HepG2 (cell line): ENCODE data around the gene TASP1. TPM values are rescaled to one million over a fixed set of nuclear protein-coding genes. Genes with fewer than 3 reads are reported as not detected.
A peak's percentile ranks its signal among the peaks of the same experiment; 100 is the strongest.

Experiments
- HIVEP1 ChIP-seq: sonication (generic); formaldehyde crosslinking; IDR thresholded peaks from 2 replicates; pipeline ENCODE4 v1.4.0; 2020; ENCODE audit warnings: mild to moderate bottlenecking, missing genetic modification reagents
- HOXA9 ChIP-seq: sonication (generic); formaldehyde crosslinking; IDR thresholded peaks from 2 replicates; pipeline ENCODE4 v1.8.1; 2022; ENCODE audit warnings: missing genetic modification reagents, mild to moderate bottlenecking, moderate library complexity, borderline replicate concordance
- KAT2B ChIP-seq: fragments of 150-350 bp; IDR thresholded peaks from 2 replicates; pipeline ENCODE4 v1.6.1; 2014; ENCODE audit warnings: low read depth, low read length, borderline replicate concordance
- KDM5A ChIP-seq: fragments of 200-600 bp; sonication (generic); IDR thresholded peaks from 2 replicates; pipeline ENCODE4 v1.7.0; 2018; ENCODE audit warnings: antibody characterized with exemption, mild to moderate bottlenecking, low read length, borderline replicate concordance
- KLF13 ChIP-seq: sonication (generic); formaldehyde crosslinking; IDR thresholded peaks from 2 replicates; pipeline ENCODE4 v1.4.0; 2020; ENCODE audit warnings: mild to moderate bottlenecking, missing genetic modification reagents
- SATB2 ChIP-seq: sonication (generic); formaldehyde crosslinking; IDR thresholded peaks from 2 replicates; pipeline ENCODE4 v1.5.0; 2020; ENCODE audit warnings: missing genetic modification reagents
- SMAD9 ChIP-seq: sonication (generic); formaldehyde crosslinking; IDR thresholded peaks from 2 replicates; pipeline ENCODE4 v1.5.1; 2020; ENCODE audit warnings: mild to moderate bottlenecking, missing genetic modification reagents
- SP1 ChIP-seq, 2 experiments: fragments of 450-650 bp in 1 of 2; sonication (generic) in 1 of 2; formaldehyde crosslinking in 1 of 2; IDR thresholded peaks; 2 replicates each; pipeline versions ENCODE4 v1.4.0 to v1.6.1; 2016 to 2020; ENCODE audit warnings: missing genetic modification reagents in 1 of 2
- TFAP4 ChIP-seq: sonication (generic); IDR thresholded peaks from 2 replicates; pipeline ENCODE4 v1.6.1; 2016; ENCODE audit warnings: low read depth, borderline replicate concordance
- TOPORS ChIP-seq: sonication (generic); formaldehyde crosslinking; IDR thresholded peaks from 2 replicates; pipeline ENCODE4 v1.8.0; 2023; ENCODE audit warnings: mild to moderate bottlenecking, missing genetic modification reagents
- YEATS4 ChIP-seq: sonication (generic); formaldehyde crosslinking; IDR thresholded peaks from 2 replicates; pipeline ENCODE4 v1.4.0; 2020; ENCODE audit warnings: missing genetic modification reagents, borderline replicate concordance
- ZBTB3 ChIP-seq: sonication (generic); formaldehyde crosslinking; IDR thresholded peaks from 2 replicates; pipeline ENCODE4 v1.4.0; 2020; ENCODE audit warnings: low read depth, mild to moderate bottlenecking, moderate library complexity, missing genetic modification reagents, borderline replicate concordance
- ZFP1 ChIP-seq: IDR thresholded peaks from 2 replicates; pipeline ENCODE4 v1.6.1; 2016
- ZNF10 ChIP-seq: sonication (generic); formaldehyde crosslinking; IDR thresholded peaks from 2 replicates; pipeline ENCODE4 v1.4.0; 2020; ENCODE audit warnings: mild to moderate bottlenecking, low read depth, missing genetic modification reagents, borderline replicate concordance
- ZNF142 ChIP-seq: sonication (generic); formaldehyde crosslinking; IDR thresholded peaks from 2 replicates; pipeline ENCODE4 v1.4.0; 2020; ENCODE audit warnings: missing genetic modification reagents
- ZNF224 ChIP-seq: sonication (generic); formaldehyde crosslinking; IDR thresholded peaks from 2 replicates; pipeline ENCODE4 v1.5.0; 2020; ENCODE audit warnings: mild to moderate bottlenecking, missing genetic modification reagents
- ZNF44 ChIP-seq: sonication (generic); formaldehyde crosslinking; IDR thresholded peaks from 2 replicates; pipeline ENCODE4 v1.5.1; 2020; ENCODE audit warnings: mild to moderate bottlenecking, missing genetic modification reagents
- ZNF7 ChIP-seq: IDR thresholded peaks from 2 replicates; pipeline ENCODE4 v1.6.1; 2016; ENCODE audit warnings: missing biosample characterization, missing genetic modification reagents
- ZNF816 ChIP-seq: sonication (generic); formaldehyde crosslinking; IDR thresholded peaks from 2 replicates; pipeline ENCODE4 v1.8.0; 2022; ENCODE audit warnings: missing genetic modification reagents, mild to moderate bottlenecking, borderline replicate concordance
- ZNF839 ChIP-seq: sonication (generic); formaldehyde crosslinking; IDR thresholded peaks from 2 replicates; pipeline ENCODE4 v1.4.0; 2020; ENCODE audit warnings: missing genetic modification reagents, mild to moderate bottlenecking, borderline replicate concordance
- polyA plus RNA-seq, 8 experiments: library from polyadenylated mRNA; depleted of rRNA in 3 of 8; stranded (reverse) in 7 of 8; unstranded in 1 of 8; fragments of >200 nt; fragmentation: Illumina TruSeq in 4 of 8; extraction: Trizol in 4 of 8; gene quantifications; 2 replicates each; pipeline versions ENCODE4 v1.2.1 to v1.2.3, GENCODE V29; 2011 to 2016; ENCODE audit warnings: low read depth in 4 of 8, missing spikeins in 1 of 8, mixed read lengths in 1 of 8; ENCODE audit not compliant: insufficient read depth in 1 of 8
- total RNA-seq, 5 experiments: library from RNA; depleted of rRNA; stranded (reverse); fragments of >200 nt; fragmentation: Illumina TruSeq; extraction: Trizol; gene quantifications; 2 replicates each; pipeline ENCODE4 v1.2.3, GENCODE V29; 2016; ENCODE audit warnings: low read depth in 1 of 5
- TF ChIP-seq, protein P1 (sequence below): sonication (generic); formaldehyde crosslinking; IDR thresholded peaks from 2 replicates; pipeline ENCODE4 v1.4.0; 2020; ENCODE audit warnings: mild to moderate bottlenecking, missing genetic modification reagents

Gene TASP1
- total and polyA plus RNA-seq, 2 of the 13 experiments (the other 11 are each of a cell fraction or from before 2014, with no cell fraction given), result 10.0 to 25.2 TPM

GRCh38 chr20:13638496-13639149 lies at the start of gene TASP1 (continued):
- TF ChIP-seq, protein P1, sequence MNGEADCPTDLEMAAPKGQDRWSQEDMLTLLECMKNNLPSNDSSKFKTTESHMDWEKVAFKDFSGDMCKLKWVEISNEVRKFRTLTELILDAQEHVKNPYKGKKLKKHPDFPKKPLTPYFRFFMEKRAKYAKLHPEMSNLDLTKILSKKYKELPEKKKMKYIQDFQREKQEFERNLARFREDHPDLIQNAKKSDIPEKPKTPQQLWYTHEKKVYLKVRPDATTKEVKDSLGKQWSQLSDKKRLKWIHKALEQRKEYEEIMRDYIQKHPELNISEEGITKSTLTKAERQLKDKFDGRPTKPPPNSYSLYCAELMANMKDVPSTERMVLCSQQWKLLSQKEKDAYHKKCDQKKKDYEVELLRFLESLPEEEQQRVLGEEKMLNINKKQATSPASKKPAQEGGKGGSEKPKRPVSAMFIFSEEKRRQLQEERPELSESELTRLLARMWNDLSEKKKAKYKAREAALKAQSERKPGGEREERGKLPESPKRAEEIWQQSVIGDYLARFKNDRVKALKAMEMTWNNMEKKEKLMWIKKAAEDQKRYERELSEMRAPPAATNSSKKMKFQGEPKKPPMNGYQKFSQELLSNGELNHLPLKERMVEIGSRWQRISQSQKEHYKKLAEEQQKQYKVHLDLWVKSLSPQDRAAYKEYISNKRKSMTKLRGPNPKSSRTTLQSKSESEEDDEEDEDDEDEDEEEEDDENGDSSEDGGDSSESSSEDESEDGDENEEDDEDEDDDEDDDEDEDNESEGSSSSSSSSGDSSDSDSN, result peak; percentile 88
- TF ChIP-seq ZNF816 (no peak), ZNF142 (CRISPR knock-in tag) (no peak), ZNF7 (CRISPR knock-in tag) (no peak), SMAD9 (CRISPR knock-in tag) (0 out of 2 replicates have a peak, but pooled peaks have one; percentile 81), ZNF44 (CRISPR knock-in tag) (peak; percentile 91), KDM5A (peak; percentile 90), ZBTB3 (CRISPR knock-in tag) (peak; percentile 89; the same call in 1 of the 2 replicates), ZNF10 (0 out of 2 replicates have a peak, but pooled peaks have one; percentile 79), TFAP4 (peak; percentile 87; the same call in 1 of the 2 replicates), HIVEP1 (peak; percentile 92), ZNF224 (CRISPR knock-in tag) (peak; percentile 79; the same call in 1 of the 2 replicates), TOPORS (CRISPR knock-in tag) (peak; percentile 93; the same call in 1 of the 2 replicates), SP1 (IDR thresholded peaks at IDR 0.05) (no peak), SP1 (CRISPR knock-in tag; IDR thresholded peaks at IDR 0.05) (peak; percentile 79), SATB2 (CRISPR knock-in tag) (no peak), KAT2B (no peak), ZFP1 (CRISPR knock-in tag) (no peak), HOXA9 (CRISPR knock-in tag) (no peak), ZNF839 (CRISPR knock-in tag) (peak; percentile 85; the same call in 1 of the 2 replicates), YEATS4 (CRISPR knock-in tag) (peak; percentile 77), KLF13 (CRISPR knock-in tag) (0 out of 2 replicates have a peak, but pooled peaks have one; percentile 74)
